K562 (cell line): ENCODE measurements around the gene HVCN1. TPM values are rescaled to one million over a fixed set of nuclear protein-coding genes. Genes with fewer than 3 reads are reported as not detected.

Experiments
- CBFB ChIP-seq: sonication (generic); formaldehyde crosslinking; IDR thresholded peaks from 2 replicates; pipeline ENCODE4 v1.4.0; 2020; ENCODE audit warnings: mild to moderate bottlenecking, missing genetic modification reagents
- E2F1 ChIP-seq: sonication (generic); formaldehyde crosslinking; IDR thresholded peaks from 2 replicates; pipeline ENCODE4 v1.8.1; 2023; ENCODE audit warnings: mild to moderate bottlenecking, missing genetic modification reagents, moderate library complexity
- FOXJ2 ChIP-seq: fragments of 200-800 bp; sonication (Bioruptor generic); IDR thresholded peaks from 2 replicates; pipeline ENCODE4 v1.6.1; 2016; ENCODE audit warnings: missing genetic modification characterization, missing compliant biosample characterization
- JUND ChIP-seq, 2 experiments: IDR thresholded peaks; 2 replicates in 1 of 2; 3 replicates in 1 of 2; pipeline ENCODE4 v1.6.1; 2011; ENCODE audit warnings: borderline replicate concordance in 2 of 2, low read depth in 2 of 2, low read length in 2 of 2, improper control_type of control experiment in 1 of 2, missing biosample characterization in 1 of 2, missing genetic modification characterization in 1 of 2, missing genetic modification reagents in 1 of 2
- MGA ChIP-seq: fragments of 450-650 bp; IDR thresholded peaks from 2 replicates; pipeline ENCODE4 v1.6.1; 2016; ENCODE audit warnings: mild to moderate bottlenecking, moderate library complexity
- NRF1 ChIP-seq, 2 experiments: fragments of 450-650 bp; IDR thresholded peaks in 1 of 2; conservative IDR thresholded peaks in 1 of 2; 2 replicates each; pipeline ENCODE4 v1.6.1; 2014; ENCODE audit warnings: mild to moderate bottlenecking in 2 of 2
- POLR2H ChIP-seq: IDR thresholded peaks from 2 replicates; pipeline ENCODE4 v1.6.1; 2016; ENCODE audit warnings: missing genetic modification characterization, low read depth, mild to moderate bottlenecking, control low read depth, missing compliant biosample characterization, moderate library complexity
- SIRT6 ChIP-seq: IDR thresholded peaks from one replicate; pipeline ENCODE4 v1.6.1; 2012; ENCODE audit warnings: low read depth, mild to moderate bottlenecking, control low read depth, inconsistent platforms, low read length, moderate library complexity
- ZBTB33 ChIP-seq: sonication (generic); formaldehyde crosslinking; IDR thresholded peaks from 2 replicates; pipeline ENCODE4 v1.8.1; 2023; ENCODE audit warnings: mild to moderate bottlenecking, missing genetic modification reagents
- ZNF133 ChIP-seq: fragments of 250-450 bp; sonication (Bioruptor Pico); IDR thresholded peaks from 2 replicates; pipeline ENCODE4 v1.4.0; 2020; ENCODE audit warnings: mild to moderate bottlenecking
- polyA plus RNA-seq, 8 experiments: library from polyadenylated mRNA; depleted of rRNA in 4 of 8; stranded (reverse) in 5 of 8; unstranded in 3 of 8; fragments of >200 nt; fragmentation: Nextera tagmentation in 2 of 8; fragmentation: Illumina TruSeq in 1 of 8; extraction: Ambion mirVana in 2 of 8; extraction: Trizol in 1 of 8; gene quantifications; 2 replicates each; pipeline versions ENCODE4 v1.2.1 to v1.2.3, GENCODE V29; 2011 to 2014; ENCODE audit warnings: inconsistent platforms in 1 of 8, missing spikeins in 1 of 8
- total RNA-seq, 7 experiments: library from RNA; depleted of rRNA in 6 of 7; stranded (reverse); fragments of >200 nt in 6 of 7; fragmentation: Illumina TruSeq in 2 of 7; extraction: Trizol in 2 of 7; gene quantifications; 2 replicates each; pipeline versions ENCODE4 v1.2.1 to v1.2.3, GENCODE V29; 2011 to 2021; ENCODE audit warnings: low replicate concordance in 1 of 7

Gene HVCN1
- total and polyA plus RNA-seq, 9 of the 15 experiments (the other 6 are each of a cell fraction or from before 2014, with no cell fraction given), result 0.21 to 1.4 (median 0.74) TPM

GRCh38 chr12:110613771-110614684 lies 74.9 kb downstream of the HVCN1 start, which contains the start of gene TCTN1 (continued):
- TF ChIP-seq ZNF133 (CRISPR knock-in tag) (no peak), POLR2H (tag) (peak; percentile 39; the same call in 1 of the 2 replicates), NRF1 (conservative IDR thresholded peaks at IDR 0.05 in 1 of 2, IDR thresholded peaks at IDR 0.05 in 1 of 2) (peak; percentile 72 to 76), E2F1 (CRISPR knock-in tag) (no peak), ZBTB33 (CRISPR knock-in tag) (0 out of 2 replicates have a peak, but pooled peaks have one; percentile 6), MGA (peak; percentile 66), FOXJ2 (tag) (0 out of 2 replicates have a peak, but pooled peaks have one; percentile 66), JUND (IDR thresholded peaks at IDR 0.05; ENCODE audit: borderline replicate concordance, low read depth, low read length) (peak; percentile 9; the same call in 1 of the 2 replicates), JUND (tag; IDR thresholded peaks at IDR 0.05; ENCODE audit: borderline replicate concordance, low read depth, low read length) (no peak; the same call in 2 of the 3 replicates), CBFB (CRISPR knock-in tag) (peak; percentile 86; the same call in 1 of the 2 replicates), SIRT6 (no peak)
